GM12873 (cell line): Measurements from ENCODE around the gene NAV2.

Experiments
- TF ChIP-seq, protein P1 (sequence below): IDR thresholded peaks from 2 replicates; pipeline ENCODE4 v1.5.1; 2012; ENCODE audit warnings: low read depth, mild to moderate bottlenecking, moderate library complexity, low read length, control low read depth; ENCODE audit not compliant: insufficient read depth; ENCODE audit errors: missing control alignments

The NAV2 gene

DNA sequence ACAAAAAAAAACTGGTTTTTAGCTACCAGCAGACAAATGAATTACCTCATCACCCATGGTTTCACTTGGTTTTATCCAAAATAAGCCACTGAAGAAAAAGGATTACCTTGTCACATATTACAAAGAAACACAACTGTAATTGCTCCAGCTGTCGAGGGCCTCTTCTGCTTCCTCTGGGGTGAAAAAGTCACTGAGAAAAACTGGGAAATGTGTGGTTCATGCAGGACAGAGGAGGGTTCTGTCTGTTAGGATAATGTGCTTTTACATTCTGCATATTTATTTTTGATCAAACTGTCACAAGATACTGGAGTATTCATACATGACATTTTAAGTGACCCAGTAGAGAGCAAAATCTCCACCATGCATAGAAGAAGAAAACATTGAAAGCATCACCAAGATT lies 211.7 kb downstream of the NAV2 start:
- TF ChIP-seq, protein P1, sequence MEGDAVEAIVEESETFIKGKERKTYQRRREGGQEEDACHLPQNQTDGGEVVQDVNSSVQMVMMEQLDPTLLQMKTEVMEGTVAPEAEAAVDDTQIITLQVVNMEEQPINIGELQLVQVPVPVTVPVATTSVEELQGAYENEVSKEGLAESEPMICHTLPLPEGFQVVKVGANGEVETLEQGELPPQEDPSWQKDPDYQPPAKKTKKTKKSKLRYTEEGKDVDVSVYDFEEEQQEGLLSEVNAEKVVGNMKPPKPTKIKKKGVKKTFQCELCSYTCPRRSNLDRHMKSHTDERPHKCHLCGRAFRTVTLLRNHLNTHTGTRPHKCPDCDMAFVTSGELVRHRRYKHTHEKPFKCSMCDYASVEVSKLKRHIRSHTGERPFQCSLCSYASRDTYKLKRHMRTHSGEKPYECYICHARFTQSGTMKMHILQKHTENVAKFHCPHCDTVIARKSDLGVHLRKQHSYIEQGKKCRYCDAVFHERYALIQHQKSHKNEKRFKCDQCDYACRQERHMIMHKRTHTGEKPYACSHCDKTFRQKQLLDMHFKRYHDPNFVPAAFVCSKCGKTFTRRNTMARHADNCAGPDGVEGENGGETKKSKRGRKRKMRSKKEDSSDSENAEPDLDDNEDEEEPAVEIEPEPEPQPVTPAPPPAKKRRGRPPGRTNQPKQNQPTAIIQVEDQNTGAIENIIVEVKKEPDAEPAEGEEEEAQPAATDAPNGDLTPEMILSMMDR, result no peak

DNA sequence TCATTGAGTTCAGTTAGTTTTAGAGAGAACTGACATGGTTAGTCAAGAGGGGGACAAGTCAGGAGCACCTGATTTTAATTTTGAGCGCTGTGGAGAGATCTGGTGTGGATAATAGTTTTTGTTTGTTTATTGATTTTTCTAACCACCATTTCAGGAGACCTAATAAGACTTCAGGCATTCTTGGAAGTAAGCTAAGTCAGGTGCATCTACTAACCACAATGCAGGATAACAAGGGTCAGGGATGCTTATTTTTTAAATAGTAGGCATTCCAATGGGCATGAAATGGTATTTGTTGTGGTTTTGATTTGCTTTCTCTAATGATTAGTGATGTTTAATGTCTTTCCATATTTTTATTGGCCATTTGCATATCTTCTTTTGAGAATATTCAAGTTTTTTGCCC lies 212.1 kb downstream of the NAV2 start:
- TF ChIP-seq, protein P1, result no peak

DNA sequence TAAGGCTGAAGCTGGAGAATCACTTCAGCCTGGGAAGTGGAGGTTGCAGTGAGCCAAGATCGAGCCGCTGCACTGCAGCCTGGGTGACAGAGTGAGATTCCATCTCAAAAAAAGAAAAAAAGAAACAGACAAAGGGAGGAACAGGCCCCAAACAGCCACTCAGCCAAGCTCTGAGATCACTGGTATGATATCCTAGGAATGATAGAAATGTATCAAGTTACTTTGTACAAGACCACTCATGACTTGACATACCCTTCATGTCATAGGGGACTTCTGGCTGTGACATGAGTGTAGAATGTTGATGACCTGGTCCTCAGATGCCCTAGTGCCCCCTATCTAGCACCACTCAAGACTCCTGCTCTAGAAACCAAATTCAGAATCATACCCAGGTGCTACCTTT lies 216.5 kb downstream of the NAV2 start:
- TF ChIP-seq, protein P1, result no peak

DNA sequence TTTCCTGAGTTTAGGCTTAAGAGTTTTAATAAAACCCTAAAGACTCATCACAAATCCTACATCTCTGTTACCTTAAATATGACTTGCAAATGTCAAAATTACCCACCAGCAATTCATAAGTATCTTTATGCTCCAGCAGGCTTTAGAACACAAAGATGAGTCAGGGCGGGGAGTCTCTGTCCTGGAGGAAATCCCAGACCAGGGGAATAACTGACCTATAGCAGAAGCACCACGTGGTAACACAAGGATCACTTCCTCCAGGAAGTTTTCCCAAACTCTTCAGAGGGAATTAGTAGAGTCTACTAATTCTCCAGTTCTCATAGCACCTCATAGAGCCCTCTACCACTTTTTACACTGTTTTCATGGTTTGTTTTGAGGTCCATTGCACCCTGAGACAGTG lies 217.0 kb downstream of the NAV2 start:
- TF ChIP-seq, protein P1, result no peak

DNA sequence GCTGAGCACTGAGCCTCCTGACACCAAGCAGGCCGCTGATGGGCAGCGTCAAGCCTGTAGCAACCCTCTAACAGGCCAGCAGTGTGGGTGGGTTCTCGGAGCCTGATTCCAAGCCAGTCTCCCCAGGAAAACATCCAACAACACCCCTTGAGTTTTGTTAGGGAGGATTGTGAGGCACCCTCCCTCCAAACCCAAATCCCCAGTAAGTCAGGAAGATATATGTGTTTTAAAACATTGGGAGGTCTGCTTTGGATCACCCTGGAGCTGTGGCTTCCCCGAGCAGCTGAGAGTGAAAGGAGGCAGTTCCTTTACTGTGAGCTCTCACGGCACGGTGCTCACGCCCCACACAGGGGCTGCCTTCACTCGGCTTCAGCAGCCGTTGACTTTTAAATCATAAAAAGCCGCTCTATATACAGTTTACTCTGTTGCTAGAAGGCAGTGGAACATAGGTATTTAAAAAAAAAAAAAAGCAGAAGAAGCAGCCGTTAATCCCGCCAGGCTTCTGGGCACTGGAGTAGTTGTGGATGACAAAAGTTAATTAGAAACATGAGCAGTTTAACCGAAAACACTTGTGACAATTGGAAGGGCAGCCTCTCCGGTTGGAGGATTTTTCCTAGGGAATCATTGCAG lies 218.6 kb downstream of the NAV2 start:
- TF ChIP-seq, protein P1, result no peak

DNA sequence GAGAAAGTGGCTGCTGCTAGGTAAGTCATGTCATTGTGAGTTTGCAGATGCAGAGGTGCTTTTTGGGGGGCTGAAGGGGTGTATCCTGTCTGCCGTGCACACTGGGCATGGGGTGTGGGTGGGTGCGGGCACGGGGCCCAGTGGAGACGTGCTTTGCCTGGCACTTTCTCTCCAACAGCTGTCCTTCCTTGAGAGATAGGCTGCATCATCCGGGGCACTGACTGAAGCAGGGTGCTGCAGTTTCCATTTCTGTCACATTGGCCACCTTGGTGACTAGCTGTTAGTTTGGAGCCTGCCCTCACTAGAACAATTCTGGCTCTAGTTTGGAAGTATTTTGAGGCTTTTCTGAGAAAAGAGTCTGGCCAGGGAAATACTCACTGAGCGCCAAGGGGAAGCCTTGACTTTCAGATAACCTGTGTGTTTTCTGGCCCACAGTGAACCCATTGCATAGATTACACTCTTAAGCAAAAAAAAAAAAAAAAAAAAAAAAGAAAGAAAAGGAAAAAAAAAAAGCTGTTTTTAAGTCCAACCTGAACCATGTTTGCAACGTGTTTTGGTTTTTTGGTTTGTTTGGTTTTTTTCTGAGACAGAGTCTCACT lies 219.2 kb downstream of the NAV2 start:
- TF ChIP-seq, protein P1, result no peak

DNA sequence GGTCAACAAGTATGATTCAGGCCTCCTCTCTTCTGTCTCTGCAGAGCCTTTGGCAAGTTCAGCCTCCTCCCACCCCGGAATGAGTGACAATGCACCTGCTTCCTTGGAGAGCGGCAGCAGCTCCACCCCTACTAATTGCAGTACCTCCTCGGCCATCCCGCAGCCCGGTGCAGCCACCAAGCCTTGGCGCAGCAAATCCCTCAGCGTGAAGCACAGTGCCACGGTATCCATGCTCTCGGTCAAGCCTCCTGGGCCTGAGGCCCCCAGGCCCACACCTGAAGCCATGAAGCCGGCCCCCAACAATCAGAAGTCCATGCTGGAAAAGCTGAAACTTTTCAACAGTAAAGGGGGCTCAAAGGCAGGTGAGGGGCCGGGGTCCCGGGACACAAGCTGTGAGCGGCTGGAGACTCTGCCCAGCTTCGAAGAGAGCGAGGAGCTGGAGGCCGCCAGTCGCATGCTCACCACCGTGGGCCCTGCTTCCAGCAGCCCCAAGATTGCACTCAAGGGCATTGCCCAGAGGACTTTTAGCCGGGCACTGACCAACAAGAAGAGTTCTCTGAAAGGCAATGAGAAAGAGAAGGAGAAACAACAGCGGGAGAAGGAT lies 220.6 kb downstream of the NAV2 start:
- TF ChIP-seq, protein P1, result no peak
